ENCODE results near the gene FAM120A. TPM values are rescaled to one million over a fixed set of nuclear protein-coding genes. Genes with fewer than 3 reads are reported as not detected.

FAM120A gene
- polyA plus RNA-seq, 1 donor from 2014 or later, result 8.9 TPM

DNA sequence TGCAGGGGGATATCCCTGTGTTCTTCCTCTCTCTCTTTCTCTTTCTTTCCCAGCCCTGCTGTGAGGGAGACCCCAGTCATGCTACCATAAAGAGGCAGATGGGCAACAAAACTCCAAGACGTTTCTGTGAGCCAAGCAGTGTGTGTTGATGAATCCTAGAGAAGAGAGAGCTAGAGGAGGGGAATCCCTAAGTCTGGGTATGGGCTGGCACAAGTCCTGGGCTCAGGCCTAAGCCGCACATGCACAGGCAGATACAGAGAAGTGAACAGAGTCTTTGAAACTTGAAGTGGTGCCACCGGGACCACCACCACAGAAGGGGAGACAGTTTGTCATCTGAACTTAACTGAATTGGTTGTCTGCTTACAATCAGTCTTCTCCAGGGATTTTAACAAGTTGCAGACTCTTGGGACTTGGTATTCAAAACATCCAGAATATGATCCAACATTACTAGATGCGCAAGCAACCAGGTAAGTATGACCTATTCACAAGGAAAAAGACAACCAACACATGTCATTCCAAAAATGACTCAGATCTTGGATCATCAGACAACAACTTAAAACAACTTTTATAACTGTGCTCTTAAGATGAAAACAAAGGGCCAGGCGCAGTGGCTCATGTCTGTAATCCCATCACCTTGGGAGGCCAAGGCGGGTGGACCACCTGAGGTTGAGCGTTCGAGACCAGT lies 10.4 kb upstream of the FAM120A start:
- no peaks in the 10 kb centered on the region for H3K36me3 ChIP-seq (ENCODE audit: insufficient read depth, low read length)
- H3K4me2 ChIP-seq (ENCODE audit: low read length), result no peak overlapping the region
- H3K27ac ChIP-seq (ENCODE audit: low read length), result no peak overlapping the region
- no peaks in the 10 kb centered on the region for H3K79me2 ChIP-seq (replicated peaks; ENCODE audit: insufficient read depth, low read length)
- no peaks in the 10 kb centered on the region for H4K20me1 ChIP-seq (ENCODE audit: insufficient read depth)
- TF ChIP-seq, protein P1, sequence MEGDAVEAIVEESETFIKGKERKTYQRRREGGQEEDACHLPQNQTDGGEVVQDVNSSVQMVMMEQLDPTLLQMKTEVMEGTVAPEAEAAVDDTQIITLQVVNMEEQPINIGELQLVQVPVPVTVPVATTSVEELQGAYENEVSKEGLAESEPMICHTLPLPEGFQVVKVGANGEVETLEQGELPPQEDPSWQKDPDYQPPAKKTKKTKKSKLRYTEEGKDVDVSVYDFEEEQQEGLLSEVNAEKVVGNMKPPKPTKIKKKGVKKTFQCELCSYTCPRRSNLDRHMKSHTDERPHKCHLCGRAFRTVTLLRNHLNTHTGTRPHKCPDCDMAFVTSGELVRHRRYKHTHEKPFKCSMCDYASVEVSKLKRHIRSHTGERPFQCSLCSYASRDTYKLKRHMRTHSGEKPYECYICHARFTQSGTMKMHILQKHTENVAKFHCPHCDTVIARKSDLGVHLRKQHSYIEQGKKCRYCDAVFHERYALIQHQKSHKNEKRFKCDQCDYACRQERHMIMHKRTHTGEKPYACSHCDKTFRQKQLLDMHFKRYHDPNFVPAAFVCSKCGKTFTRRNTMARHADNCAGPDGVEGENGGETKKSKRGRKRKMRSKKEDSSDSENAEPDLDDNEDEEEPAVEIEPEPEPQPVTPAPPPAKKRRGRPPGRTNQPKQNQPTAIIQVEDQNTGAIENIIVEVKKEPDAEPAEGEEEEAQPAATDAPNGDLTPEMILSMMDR (IDR thresholded peaks at IDR 0.05; ENCODE audit: poor library complexity, severe bottlenecking), result no peak
- TF ChIP-seq SMC3 (conservative IDR thresholded peaks at IDR 0.05; ENCODE audit: poor library complexity) (no peak), EZH2 (IDR thresholded peaks at IDR 0.05; ENCODE audit: borderline replicate concordance, insufficient read depth, low read length, poor library complexity, severe bottlenecking) (no peak), RAD21 (conservative IDR thresholded peaks at IDR 0.05) (no peak), POLR2AphosphoS5 (IDR thresholded peaks at IDR 0.05) (no peak), MXI1 (conservative IDR thresholded peaks at IDR 0.05; ENCODE audit: poor library complexity, severe bottlenecking) (no peak), EP300 (conservative IDR thresholded peaks at IDR 0.05; ENCODE audit: poor library complexity, severe bottlenecking) (no peak), TAF1 (IDR thresholded peaks at IDR 0.05; ENCODE audit: low read depth) (no peak)
- TF ChIP-seq, protein P2, sequence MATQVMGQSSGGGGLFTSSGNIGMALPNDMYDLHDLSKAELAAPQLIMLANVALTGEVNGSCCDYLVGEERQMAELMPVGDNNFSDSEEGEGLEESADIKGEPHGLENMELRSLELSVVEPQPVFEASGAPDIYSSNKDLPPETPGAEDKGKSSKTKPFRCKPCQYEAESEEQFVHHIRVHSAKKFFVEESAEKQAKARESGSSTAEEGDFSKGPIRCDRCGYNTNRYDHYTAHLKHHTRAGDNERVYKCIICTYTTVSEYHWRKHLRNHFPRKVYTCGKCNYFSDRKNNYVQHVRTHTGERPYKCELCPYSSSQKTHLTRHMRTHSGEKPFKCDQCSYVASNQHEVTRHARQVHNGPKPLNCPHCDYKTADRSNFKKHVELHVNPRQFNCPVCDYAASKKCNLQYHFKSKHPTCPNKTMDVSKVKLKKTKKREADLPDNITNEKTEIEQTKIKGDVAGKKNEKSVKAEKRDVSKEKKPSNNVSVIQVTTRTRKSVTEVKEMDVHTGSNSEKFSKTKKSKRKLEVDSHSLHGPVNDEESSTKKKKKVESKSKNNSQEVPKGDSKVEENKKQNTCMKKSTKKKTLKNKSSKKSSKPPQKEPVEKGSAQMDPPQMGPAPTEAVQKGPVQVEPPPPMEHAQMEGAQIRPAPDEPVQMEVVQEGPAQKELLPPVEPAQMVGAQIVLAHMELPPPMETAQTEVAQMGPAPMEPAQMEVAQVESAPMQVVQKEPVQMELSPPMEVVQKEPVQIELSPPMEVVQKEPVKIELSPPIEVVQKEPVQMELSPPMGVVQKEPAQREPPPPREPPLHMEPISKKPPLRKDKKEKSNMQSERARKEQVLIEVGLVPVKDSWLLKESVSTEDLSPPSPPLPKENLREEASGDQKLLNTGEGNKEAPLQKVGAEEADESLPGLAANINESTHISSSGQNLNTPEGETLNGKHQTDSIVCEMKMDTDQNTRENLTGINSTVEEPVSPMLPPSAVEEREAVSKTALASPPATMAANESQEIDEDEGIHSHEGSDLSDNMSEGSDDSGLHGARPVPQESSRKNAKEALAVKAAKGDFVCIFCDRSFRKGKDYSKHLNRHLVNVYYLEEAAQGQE (IDR thresholded peaks at IDR 0.05; ENCODE audit: borderline replicate concordance), result no peak
- no peaks in the 10 kb centered on the region for H3K9me3 ChIP-seq (ENCODE audit: low read length)
- H3K4me3 ChIP-seq (ENCODE audit: low read length), result no peak overlapping the region
- no peaks in the 10 kb centered on the region for H3F3A ChIP-seq (ENCODE audit: insufficient read depth, low read length, poor library complexity, severe bottlenecking)
- no peak overlapping the region for H2AFZ ChIP-seq (ENCODE audit: low read depth, low read length)
- H3K9me2 ChIP-seq (ENCODE audit: insufficient read depth, low read length), result no peaks in the 10 kb centered on the region
- H3K9ac ChIP-seq (ENCODE audit: low read length), result no peak overlapping the region
- H3K27me3 ChIP-seq (ENCODE audit: insufficient read depth, low read depth, low read length), result no peaks in the 10 kb centered on the region

DNA sequence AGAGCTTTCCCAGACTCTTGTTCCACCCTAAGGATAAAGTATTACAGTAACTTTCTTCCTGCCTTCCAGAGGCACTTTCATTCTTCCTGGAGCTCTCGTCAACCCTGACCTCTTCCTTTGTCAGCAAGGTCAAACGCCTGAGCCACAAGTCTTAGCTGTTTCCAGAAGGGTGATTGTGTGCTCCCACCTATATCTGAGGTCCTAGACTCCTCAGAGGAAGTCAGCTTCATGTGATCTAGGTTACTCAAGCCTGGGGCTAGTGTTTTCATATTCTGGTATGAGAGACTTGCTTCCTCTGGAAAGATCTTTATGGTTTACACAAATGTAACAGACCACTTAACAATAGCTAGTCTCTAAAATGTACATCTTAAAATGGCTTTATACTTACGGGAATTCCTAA lies 5.4 kb upstream of the FAM120A start:
- no peaks in the 10 kb centered on the region for H3K9me3 ChIP-seq (ENCODE audit: low read length)
- no peak overlapping the region for H2AFZ ChIP-seq (ENCODE audit: low read depth, low read length)
- H3K4me2 ChIP-seq (ENCODE audit: low read length), result no peak overlapping the region
- no peaks in the 10 kb centered on the region for H3K9me2 ChIP-seq (ENCODE audit: insufficient read depth, low read length)
- no peak overlapping the region for H3K4me3 ChIP-seq (ENCODE audit: low read length)
- H3K27me3 ChIP-seq (ENCODE audit: insufficient read depth, low read depth, low read length), result no peaks in the 10 kb centered on the region
- no peak overlapping the region for H3K9ac ChIP-seq (ENCODE audit: low read length)
- H3K79me2 ChIP-seq (replicated peaks; ENCODE audit: insufficient read depth, low read length), result peaks cover 12% of the 10 kb centered on the region
- H3F3A ChIP-seq (ENCODE audit: insufficient read depth, low read length, poor library complexity, severe bottlenecking), result peaks cover 3% of the 10 kb centered on the region
- TF ChIP-seq SMC3 (conservative IDR thresholded peaks at IDR 0.05; ENCODE audit: poor library complexity), result no peak
- no peak for TF ChIP-seq RAD21 (conservative IDR thresholded peaks at IDR 0.05)
- TF ChIP-seq, protein P2 (IDR thresholded peaks at IDR 0.05; ENCODE audit: borderline replicate concordance), result no peak
- no peak for TF ChIP-seq EP300 (conservative IDR thresholded peaks at IDR 0.05; ENCODE audit: poor library complexity, severe bottlenecking)
- no peak for TF ChIP-seq EZH2 (IDR thresholded peaks at IDR 0.05; ENCODE audit: borderline replicate concordance, insufficient read depth, low read length, poor library complexity, severe bottlenecking)
- TF ChIP-seq, protein P1 (IDR thresholded peaks at IDR 0.05; ENCODE audit: poor library complexity, severe bottlenecking), result no peak
- TF ChIP-seq TAF1 (IDR thresholded peaks at IDR 0.05; ENCODE audit: low read depth), result no peak
- no peak for TF ChIP-seq MXI1 (conservative IDR thresholded peaks at IDR 0.05; ENCODE audit: poor library complexity, severe bottlenecking)
- no peak for TF ChIP-seq POLR2AphosphoS5 (IDR thresholded peaks at IDR 0.05)
- H3K36me3 ChIP-seq (ENCODE audit: insufficient read depth, low read length), result no peaks in the 10 kb centered on the region
- H3K27ac ChIP-seq (ENCODE audit: low read length), result no peak overlapping the region
- H4K20me1 ChIP-seq (ENCODE audit: insufficient read depth), result no peaks in the 10 kb centered on the region

Data from neural cell (in vitro differentiated cells).